ENCODE results near the gene ITPA.

The ITPA gene

DNA sequence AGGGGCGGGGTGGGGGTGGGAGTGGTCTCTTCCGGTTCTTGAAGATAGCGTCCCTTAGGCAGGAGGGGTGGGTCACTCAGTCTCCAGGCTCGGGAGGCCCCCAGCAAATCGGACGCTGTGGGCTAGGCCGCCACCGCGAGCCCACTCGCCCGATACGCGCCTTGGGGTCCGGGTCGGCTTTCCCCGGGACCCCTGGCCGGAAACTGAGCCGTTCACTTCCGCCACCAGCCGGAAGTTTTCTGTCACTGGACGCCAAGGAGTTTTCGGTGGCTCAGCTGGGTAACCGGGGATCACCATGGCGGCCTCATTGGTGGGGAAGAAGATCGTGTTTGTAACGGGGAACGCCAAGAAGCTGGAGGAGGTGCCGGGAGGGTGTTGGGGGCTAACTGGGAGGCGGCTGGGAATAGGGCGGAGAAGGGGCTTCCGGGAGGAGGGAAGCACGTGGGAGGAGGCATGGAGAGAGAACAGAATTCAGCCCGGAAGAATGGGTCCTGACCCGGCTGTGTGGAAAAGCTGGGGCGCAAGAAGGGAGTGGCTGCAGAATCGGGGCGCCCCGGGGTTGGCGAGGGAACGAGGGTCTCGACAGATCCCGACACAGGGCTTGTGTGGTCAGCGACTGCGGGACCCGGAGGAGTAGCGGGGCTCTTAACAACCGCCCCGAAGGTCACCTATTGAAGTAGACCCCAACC, at the start of gene ITPA:
ITPA (plus strand) TSS at position 242 of the 689 bp plus-strand sequence; CDS start at position 296, 54 bp downstream.
- DNase-seq (ENCODE audit: low spot score): peak; percentile 82

DNA sequence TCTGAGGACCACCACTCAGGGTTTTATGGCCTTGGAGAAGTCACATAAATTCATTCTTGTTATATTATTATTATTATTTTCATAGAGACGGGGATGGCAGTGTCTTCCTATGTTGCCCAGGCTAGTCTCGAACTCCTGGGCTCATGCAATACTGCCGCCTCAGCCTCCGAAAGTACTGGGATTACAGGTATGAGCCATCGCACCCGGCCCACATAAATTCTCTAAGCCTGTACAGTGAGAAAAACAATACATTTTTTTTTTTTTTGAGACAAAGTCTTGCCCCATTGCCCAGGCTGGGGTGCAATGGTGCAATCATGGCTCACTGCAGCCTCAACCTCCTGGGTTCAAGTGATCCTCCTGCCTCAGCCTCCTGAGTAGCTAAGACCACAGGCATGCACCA, 48.9 kb upstream of the ITPA start:
- no peak for DNase-seq (ENCODE audit: low spot score)

DNA sequence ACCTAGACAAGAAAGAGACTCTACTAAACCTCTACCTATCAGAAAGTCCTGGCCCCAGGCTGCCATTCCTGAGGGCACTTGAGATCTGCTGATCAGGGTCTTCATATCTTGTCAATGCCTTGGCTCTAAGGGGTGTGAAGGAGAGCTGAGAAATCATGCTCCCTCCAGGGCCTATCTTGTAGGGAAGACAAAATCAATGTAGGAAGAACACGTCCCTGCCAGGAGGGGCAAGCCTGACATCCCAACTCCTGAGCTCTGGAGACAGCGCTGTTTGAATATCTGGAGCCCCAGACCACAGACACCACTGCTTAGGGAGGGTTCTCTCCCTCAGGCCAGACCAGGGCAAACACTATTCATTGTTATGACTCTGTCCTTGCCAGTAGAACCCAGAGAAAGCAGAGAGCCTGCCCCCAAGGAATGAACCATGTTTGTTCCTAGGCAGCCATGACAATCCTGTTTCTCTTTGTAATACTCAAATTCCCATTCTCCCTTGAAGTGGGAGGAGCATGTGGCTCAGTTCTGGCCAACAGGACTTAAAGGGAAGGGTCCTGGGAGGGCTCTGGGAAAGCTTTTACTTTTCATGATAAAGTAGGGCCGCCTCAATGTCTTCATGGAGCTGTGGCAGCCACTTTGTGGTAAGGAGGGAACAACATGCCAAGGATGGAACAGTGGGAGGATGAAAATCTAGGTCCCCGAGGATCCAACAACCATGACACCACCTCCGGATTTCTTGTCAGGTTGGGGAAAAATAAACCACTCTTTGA, 47.8 kb upstream of the ITPA start:
- DNase-seq (ENCODE audit: low spot score): no peak

DNA sequence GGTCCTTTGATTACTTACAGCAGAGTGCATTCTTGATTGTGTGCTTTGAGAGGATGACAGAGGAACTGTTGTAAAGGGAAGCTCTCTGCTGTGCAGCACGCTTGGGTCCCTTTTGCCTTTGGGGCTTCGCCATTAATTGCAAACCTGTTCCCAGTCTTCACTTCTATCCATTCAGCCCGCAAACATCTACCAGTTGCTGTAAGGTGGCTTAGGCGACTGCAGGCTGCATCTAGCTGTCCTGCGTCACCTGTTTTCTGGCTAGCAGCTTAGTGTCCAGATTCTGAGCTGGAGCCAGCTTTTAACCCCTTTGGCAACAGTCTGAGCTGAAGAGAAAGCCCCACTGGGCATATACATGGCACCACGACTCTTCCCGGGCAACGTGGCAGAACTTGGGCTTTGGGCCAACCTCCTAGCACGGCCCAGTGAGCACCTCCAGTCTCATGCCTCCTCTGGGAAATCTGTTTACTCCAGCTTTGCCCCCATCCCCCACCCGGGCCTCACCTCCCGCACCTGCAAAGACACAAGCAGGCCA, 47.2 kb upstream of the ITPA start:
- DNase-seq (ENCODE audit: low spot score): no peak

DNA sequence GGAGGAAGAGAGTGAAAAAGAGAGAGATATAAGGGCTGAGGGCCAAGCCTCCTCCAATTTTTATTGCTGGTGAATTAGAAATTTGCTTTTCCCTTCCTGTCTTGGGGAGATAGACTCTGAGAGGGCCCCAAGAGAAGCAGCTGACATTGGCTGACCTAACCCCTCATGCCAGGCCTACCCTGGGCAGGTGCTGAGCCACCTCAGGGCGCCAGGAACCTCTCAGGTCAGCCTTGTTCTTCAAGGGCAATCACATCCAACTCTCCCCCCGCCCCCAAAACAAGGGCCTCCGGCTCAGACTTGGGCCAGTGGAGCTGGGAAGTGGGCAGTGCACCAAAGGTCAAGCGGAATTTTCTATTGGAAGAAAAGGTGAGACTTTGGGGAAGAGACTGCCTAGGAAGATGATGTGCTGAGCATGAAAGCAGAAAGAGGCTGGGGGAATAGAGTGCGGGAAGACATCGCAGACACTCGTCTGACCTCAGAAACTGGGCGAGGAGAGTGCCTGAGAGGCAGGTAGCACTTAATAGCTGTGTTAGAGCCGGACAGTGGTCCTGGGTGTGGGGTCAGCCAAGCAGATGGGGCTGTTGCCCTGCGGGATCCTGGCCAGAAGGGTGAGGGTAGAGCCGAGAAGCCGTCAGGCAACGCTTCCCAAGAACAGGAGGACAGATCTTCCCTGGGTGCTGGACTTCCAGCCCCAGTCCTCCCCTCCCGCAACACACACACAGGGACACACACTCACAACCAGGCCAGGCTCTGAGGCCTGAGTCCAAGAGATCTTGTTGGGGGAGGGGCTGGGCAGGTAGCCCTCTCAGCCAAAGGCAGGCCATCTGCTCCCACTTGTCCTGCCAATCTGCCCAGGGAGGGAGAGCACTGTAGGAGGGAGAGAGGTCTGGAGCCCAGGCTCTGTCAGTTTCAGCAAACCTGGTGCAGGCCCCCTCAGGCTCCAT, 45.9 kb upstream of the ITPA start:
- DNase-seq (ENCODE audit: low spot score): no peak

DNA sequence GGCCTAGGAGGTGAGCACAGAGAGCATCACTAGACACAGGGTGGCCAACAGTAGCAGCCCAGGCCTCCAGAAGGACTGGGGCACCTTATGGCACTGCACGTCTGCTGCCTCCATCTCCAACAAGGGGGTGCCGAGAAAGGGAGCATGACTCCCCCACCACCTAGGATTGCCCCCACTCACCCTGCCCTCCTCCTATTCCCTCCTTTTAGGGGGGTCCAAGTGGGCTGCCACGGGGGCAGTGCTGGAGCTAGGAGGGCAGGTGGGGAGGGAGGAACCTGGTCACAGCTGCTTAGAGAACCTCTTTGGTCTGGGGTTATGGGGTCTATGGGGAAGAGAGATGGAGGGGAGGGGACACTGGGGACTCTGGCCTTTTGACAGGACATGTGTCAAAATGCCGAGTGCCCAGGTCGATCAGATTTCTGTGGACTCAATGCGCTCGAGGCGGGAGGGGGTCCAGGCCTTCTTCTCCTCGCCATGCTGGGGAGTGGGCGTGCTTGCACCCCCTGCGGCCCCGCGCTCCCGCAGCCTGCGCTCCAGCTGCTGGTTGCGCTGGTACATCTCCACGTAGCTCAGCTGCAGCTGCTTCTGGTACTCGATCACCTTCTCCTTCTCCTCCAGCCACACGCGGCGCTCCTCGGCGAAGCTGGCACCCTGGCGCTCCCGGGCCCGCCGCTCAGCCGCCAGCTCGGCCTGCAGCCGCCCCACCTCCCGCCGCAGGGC, 45.1 kb upstream of the ITPA start:
- no peak for DNase-seq (ENCODE audit: low spot score)

DNA sequence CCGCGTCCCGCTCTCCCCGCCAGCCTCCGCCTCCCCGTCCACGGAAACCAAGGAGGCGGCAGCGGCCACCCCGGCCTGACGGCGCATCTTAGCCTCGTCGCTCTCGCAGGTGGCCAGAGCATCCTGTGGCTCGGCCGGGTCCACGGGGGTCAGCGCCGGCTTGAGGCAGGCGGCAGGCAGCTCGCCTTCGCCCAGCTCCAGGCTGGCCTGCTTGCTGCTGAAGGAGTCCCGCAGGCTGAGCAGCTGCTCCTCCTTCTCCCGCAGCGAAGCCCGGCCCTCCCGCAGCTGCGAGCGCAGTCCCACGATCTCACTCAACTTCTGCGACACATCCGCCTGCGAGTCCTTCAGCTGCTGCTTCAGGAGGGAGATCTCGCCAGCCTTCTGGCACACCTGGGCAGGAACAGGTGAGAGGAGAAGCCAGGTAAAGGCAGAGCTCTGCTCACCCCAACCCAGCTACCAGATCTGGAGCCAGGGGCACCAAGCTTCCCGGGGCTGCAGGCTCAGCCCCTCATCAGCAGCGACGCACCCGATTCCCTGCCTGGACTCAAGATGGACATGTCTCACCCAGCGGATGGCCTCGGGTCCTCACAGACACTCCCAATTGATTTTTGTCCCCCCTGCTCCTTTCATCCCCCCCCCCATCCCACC, 44.4 kb upstream of the ITPA start:
- no peak for DNase-seq (ENCODE audit: low spot score)

DNA sequence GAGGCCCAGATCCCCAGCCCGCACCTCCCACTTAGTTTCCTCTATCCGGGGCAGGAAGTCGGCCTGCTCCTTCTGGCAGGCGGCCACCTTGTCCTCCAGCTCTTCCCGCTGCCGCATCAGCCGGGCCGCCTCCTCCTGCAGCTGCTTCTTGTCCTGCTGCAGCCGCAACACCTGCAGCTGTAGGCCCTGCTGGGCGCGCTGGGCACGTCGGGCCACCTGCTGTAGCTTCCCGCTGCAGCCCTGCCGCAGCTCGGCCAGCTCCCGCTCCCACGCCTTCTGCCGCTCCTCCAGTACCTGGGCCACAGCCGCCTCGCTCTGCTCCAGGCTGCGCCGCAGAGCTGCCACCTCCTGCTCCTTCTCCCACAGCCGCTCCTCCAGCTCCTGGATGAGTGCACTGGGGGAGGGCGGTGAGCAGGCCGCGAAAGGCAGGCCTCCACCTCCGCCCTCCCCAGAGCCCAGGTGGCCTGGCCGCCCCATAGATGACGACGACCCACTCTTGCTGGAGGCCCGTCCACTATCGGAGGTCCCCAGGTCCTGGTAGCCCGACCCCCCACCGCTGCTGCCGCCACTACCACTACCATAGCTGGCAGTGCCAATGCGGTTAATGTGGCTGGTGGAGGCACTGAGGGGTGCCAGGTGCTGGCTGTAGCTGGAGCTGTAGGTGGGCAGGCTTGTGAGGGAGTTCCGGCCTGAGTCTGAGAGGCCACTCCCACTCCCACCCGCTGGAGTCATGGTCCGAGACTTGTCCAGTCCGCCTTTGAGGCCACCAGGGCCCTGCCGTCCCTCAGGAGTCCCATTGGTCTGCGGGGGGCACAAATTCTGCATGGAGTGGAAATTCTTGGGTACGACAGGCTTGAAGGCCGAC, 43.6 kb upstream of the ITPA start:
- no peak for DNase-seq (ENCODE audit: low spot score)

DNA sequence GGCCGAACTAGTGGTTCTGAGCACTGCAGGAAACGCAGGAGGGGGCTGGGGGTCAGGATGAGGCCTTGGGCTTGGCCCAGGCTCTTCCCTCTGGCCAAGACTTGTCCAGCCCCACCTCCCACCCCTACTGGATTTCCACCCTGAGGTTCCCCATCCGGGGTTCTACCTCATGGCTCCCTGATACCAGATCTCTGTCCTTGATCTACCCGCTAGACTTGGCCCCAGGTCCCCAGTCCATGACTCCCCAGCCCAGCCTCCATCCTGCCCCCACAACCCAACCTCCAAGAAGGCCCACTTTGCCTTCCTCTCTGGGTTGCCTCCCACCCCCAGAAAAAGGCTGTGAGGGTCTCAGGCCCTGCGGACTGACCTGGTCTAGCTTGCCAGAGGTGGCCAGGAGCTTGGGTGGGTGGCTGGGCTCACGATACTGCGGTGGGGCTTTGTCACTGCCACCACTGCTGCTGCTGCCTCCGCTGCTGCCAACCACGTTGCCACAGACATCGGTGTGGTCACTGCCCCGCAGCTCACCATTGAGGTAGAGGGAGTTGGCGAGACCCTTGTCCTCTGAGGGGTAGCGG, 42.9 kb upstream of the ITPA start:
- no peak for DNase-seq (ENCODE audit: low spot score)

DNA sequence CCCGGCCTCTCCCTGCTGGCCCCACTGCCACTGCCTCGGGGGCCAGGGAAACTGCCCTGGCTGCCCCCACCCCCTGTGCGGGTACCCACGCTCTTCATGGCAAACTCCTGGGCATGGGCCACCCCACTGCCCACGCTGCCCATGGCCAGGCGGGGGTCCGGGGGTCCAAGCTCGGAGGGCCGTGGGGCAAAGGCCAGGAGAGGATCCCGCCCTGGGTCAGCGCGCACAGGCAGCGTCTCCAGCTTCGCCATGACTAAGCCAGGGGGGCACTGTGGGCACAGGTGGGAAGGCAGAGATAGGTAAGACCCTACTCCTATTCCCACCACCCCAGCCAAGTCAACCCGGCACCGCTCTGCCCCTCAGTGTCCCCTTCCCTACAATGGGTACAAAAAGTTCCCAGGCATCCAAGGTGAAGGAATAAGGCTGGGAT, 42.4 kb upstream of the ITPA start:
- DNase-seq (ENCODE audit: low spot score): no peak

DNA sequence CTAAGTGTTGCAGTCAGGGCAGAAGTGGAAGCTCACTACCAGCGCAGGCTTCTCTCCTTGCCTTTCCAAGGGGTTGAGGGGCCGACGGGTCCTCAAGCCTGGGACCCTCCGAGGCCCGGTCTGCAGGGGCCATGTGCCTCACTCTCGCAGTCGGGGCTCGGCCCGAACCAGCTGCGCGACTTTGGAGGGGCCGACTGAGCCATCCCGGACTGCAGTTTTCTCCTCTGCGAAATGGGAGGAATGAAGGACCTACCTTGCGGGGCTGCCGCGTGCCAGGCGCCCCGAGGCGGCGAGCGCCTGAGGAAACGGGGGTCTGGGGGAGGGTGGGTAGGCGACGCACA, 41.6 kb upstream of the ITPA start:
- DNase-seq (ENCODE audit: low spot score): no peak

DNA sequence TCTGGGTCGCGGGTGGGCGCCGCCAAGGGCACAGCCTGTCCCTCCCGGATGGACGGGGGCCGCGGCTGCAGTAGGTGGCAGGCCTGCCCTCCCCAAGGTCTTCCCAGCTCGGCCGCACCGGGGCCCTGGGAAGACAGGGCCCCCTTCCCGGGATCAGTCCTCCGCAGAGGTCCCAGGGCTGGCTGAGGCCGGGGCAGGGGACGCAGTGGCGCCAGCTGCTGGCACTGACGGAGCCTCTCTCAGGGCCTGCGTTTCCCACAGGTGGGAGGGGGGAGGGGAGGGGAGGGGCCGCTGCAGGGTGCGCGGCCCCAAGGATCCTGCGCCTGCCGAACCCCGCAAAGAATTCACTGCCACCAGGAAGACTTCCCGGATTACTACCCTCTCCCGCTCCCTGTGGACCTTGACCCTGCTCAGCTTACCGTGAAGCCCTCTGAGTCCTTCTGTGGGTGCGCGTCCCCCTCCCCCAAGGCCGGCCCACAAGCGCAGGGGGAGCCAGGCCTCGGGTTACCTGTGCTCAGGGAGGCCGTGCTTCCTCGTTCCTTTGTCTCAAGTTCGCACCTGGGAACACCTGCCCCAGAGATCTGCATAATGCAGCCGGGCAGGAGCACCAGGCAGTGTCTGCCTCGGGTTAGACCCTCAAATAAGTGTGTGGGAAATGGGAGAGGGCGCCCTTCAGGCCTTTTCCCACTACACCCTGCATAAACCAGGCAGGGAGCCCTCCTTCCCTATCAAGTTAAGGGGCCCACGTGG, 41.0 kb upstream of the ITPA start:
- no peak for DNase-seq (ENCODE audit: low spot score)

DNA sequence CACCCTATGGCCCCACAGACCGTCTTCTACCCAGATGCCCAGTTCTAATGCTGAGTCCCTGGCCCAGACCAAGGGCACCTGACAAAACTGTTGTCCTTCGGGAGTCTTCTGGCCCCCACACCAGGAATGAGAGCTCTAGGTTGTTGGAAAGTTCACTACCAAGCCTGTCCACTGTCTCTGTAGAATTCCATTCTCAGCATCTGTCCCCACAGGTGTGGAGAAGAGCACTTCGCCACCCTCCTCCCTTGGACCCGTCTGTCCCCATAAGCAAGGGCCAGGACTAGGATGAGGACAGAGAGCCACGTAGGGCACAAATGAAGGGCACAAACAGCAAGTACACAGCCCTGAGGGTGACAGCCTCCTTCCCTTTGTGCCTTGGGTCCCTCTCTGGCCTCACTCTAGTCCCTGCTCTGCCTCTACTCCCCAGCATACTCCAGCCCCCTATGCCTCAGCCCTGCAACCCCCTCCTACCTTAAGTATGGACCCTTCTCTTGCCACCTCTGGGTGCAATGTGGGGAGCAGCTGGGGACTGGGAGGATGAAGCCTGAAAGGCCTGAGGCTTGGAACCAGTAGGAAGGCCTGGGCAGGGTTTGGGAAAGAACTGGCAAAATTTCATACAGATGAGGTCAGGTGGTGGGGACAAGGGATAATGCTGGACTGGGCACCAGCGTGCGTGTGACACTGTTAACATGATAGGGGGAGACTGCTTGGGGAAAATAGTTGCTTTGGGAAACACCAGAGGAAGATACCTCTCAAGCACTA, 40.3 kb upstream of the ITPA start:
- DNase-seq (ENCODE audit: low spot score): no peak

DNA sequence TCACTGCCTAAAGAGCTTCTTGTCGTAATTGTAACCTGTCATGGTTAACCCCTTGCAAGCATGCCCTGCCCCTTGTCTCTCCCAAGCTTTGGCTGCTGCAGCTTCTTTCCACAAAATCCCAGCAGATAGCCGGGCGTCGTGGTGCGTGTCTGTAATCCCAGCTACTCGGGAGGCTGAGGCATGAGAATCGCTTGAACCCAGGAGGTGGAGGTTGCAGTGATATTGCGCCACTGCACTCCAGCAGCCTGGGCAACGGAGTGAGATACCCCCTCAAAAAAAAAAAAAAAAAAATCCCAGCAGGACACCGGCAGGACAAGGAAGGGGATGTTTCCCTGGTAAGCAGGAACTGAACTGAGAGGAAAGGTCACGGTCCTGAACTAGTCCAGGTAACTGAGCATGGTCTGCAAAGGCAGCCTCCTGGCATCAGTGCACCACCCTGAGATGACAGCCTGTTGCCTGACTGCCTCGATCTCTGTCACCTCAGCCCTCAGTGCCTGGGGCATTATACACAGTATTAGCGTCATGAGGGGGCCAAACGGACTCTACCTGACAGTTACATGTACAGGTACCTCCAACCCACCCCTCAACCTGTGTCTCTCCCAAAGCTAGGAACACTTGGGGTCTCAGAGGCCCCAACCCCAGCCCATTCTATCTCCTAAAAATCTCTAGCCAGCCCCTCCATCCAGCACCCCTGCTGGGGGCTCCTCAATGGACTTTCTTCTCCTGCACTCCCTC, 37.7 kb upstream of the ITPA start:
- no peak for DNase-seq (ENCODE audit: low spot score)

DNA sequence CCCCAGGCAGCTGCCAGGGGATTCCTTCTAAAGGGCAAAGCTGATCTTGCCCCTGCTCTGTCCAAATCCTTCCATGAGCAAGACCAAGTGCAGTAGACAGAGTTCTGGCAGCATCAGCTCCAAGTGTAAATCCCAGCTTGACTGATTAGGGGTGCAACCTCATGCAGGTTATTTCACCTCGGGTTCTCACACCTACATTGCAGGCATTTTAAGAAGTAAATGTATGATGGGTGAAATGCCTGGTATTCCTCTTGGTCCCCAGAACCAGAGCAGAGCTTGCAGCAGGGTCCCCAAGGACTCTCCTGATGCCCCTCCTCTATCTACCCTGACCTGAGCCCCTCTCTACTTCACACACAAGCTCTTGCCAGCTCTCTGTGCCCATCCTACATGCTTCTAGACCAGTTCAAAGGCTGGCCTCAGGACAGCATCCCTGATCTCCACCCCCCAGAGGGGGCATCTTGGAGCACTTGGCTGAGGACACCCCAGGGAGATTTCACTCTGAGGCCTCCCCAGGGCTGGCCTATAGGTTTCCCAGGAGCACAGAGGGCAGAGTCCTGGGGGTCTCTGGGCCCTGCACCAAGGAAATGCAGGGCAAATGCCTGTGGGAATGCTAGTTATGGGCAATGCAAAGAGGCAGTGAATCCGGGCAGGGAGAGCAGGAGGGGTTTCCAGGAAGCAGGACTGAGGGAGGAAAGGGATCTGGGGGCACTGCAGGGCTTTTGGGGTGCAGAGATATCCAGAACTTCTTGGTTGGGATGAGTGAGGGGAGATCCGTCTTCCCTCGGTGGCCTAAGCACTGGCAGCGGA, 37.0 kb upstream of the ITPA start:
- DNase-seq (ENCODE audit: low spot score): no peak

DNA sequence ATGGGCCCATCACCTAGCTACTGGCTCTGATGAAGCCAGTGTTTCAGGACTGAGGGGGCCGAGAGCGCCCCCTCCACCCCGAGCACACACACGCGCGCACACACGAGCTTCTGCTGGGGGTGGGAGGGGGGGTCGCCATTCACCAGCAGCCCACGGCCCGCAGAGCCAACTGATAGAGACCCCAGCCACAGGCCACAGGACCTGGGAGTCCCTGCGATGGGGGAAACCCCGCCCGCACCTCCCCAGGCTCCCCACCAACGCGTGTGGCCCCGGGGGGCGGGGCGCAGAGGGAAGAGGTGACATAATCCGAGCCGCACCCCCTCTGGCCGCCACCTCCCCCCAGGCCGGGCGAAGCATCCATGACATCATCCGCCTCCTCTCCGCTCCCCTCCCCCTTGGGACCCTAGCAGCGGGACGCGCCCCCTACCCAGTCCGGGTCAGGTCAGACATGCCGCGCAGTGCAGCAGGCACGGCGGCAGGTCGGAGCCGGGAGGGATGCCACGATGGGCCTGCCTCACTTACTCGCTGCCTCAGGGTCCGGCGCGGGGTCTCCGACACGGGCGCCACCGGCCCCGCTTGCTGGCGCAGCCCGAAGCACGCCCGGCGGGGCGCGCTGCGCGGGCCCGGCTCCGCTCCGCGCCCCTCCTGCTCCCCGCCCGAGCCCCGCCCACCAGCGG, 36.2 kb upstream of the ITPA start, which contains the start of gene LZTS3:
LZTS3 (minus strand) TSS at position 617 of the 677 bp plus-strand sequence. CDS start 6,386 bp downstream, outside the sequence.
- peak; percentile 91 for DNase-seq (ENCODE audit: low spot score)
